KOPT-K1 (cell line): ENCODE data around the gene S100A2.
"Not testable (repeated sequence)": the region's sequence is repeated elsewhere in the genome, so short reads cannot be mapped to it uniquely, and the experiment has no call there.

Source experiments
- H3K27ac ChIP-seq: fragments of 200-600 bp; sonication (generic); 2 replicates; pipeline ENCODE4 v1.5.1; 2016; ENCODE audit warnings: antibody characterized with exemption, mild to moderate bottlenecking, low read depth, low read length; ENCODE audit not compliant: poor library complexity, severe bottlenecking
- H3K36me3 ChIP-seq: fragments of 200-600 bp; sonication (generic); 2 replicates; pipeline ENCODE4 v1.5.1; 2017; ENCODE audit warnings: antibody characterized with exemption, mild to moderate bottlenecking, low read length, moderate library complexity; ENCODE audit not compliant: insufficient read depth
- H3K9me3 ChIP-seq: fragments of 200-600 bp; sonication (generic); 2 replicates; pipeline ENCODE4 v1.5.1; 2017; ENCODE audit warnings: antibody characterized with exemption, low read length, mild to moderate bottlenecking; ENCODE audit not compliant: insufficient read depth, poor library complexity, severe bottlenecking

The S100A2 gene

DNA sequence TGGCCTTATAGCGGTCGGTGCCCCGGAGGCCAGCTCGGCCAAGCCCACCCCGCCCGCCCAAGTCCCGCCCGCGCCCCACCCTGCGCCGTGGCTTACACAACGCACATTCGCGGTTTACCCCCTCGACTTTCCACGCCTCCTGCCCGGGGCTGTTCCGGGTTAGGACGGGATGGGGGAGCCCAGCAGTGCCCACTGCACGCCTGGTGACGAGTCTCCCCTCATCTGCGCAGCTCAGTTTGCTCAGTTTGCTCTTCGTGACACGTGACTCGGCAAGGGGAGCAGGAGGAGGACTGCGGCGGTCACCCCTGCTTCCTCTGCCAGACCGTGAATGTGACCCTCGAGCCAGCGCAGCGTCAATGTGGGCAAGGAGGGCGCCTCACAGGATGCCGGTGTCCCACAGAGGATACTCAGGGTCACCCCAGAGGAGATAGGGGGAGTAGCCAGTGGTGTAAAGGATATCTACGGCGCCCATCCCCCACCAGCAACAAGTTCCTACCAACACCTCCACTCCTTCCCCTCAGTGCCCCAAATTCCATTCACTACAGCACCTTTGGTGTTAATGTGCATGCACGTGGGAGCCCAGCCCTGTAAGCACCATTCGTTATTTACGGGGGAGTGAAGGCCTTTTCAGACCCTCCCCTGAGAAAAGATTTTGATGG is 29.5 kb downstream of the S100A2 start:
- no peaks in the 10 kb centered on the region for H3K9me3 ChIP-seq
- no peaks in the 10 kb centered on the region for H3K36me3 ChIP-seq
- H3K27ac ChIP-seq: no peak overlapping the region

DNA sequence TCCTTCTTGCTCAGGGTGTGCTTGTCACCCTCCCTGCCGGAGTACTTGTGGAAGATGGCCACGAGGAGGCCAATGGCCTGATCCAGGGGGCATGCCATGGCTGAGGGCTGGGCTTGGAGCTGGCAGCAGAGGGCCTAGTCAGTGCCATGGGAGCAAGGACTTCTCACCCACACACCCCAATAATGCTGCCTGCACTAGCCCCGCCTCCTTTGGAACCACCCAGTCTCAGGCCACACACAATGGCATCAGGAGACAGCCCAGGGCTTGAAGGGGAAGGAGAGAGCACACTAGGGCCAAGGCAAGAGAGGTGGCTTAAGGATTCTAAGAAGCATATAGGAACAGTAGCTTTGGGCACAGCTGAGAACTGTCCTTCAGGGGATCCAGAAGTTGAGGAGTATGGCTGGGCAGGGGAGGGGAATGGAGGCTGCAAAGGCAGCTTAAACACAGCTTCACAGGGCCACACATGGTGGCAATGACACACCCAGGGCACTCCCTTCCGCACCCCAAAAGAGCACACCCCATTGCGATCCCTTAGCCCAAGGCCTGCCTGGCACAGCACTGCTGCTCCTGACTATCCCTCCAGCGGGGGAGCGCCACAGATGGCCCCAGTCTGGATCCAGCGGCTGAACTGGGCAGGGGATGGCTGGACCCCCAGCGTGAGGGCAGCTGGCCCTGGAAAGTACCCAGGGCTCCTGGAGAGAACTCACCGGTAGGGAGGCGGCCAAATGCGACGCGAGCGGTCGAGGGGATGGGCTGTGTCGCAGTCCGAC is 30.2 kb downstream of the S100A2 start, which contains the start of gene S100A6:
Gene S100A6 (minus strand): TSS at position 750 of the 770 bp plus-strand sequence. CDS start 652 bp downstream, at position 98.
- no peaks in the 10 kb centered on the region for H3K9me3 ChIP-seq
- H3K36me3 ChIP-seq: no peaks in the 10 kb centered on the region
- H3K27ac ChIP-seq: no peak within 1 kb of the TSS

DNA sequence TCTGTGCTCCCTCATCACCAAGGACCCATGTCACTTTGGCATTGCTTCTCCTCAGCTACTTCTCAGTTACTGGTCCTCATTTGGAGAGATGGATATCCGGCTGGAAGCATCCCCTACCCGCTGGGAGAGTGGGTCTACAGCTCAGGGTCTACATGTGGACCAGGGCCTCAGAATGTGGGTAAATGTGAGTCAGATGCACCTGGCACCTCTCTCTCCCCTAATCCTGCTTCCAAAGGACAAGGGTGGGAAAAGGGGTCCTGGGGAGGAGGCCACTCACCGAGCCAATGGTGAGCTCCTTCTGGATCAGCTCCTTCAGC is 30.8 kb downstream of the S100A2 start:
- no peak overlapping the region for H3K27ac ChIP-seq
- no peaks in the 10 kb centered on the region for H3K9me3 ChIP-seq
- H3K36me3 ChIP-seq: no peaks in the 10 kb centered on the region

DNA sequence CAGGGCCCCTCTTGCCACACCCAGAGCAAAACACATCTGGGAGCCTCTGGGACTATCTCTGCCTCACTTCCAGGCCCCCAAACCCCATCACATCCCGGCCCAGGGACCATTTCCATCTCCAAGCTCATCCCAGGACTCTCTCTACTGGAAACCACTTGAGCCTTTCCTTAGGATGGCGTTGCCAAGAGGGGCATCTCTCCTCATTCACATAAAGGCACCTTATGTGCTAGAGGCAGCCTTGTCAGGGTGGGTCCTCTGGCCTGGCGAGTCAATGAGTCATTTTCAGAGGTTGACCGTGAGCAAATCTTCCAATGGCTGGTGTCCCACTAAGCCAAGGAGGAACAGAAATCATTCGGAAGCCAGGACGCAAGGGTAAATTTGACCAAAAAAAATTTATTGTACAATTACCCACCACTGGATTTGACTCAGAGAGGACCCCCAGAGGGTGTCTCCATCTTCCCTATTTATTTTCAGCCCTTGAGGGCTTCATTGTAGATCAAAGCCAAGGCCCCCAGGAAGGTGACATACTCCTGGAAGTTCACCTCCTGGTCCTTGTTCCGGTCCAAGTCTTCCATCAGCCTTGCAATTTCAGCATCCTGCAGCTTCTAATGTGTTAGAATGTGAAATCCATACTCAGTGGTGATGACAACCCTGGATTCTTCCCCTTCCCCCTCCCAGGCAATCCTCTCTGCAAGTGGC is 31.3 kb downstream of the S100A2 start:
- Histone ChIP-seq H3K9me3 (no peaks in the 10 kb centered on the region), H3K27ac (no peak overlapping the region), H3K36me3 (no peaks in the 10 kb centered on the region)

DNA sequence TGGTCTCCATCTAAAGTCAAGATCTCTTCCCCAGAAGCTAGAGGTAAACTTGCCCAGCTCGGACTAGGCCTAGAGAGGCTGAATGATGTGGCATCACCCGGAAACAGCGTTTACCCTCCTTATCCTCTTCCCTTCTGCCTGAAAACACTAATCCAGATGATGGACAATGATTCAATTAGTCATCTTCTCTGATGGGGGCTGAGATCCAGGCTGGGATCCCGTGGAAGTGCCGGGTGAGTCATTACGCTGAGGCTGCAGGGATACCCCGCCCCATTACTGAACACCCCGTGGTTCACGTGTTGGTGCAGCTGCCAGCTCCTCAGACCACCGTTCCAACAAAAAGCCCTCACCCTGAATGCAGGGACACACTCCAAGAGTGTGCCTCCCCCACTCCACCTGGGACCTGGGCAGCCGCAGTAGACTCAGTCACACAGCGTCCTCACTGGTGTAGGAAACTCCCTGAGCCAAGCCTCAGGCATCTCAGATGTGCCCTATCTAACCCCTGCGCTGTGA is 31.9 kb downstream of the S100A2 start:
- Histone ChIP-seq H3K27ac (no peak overlapping the region), H3K9me3 (no peaks in the 10 kb centered on the region)

DNA sequence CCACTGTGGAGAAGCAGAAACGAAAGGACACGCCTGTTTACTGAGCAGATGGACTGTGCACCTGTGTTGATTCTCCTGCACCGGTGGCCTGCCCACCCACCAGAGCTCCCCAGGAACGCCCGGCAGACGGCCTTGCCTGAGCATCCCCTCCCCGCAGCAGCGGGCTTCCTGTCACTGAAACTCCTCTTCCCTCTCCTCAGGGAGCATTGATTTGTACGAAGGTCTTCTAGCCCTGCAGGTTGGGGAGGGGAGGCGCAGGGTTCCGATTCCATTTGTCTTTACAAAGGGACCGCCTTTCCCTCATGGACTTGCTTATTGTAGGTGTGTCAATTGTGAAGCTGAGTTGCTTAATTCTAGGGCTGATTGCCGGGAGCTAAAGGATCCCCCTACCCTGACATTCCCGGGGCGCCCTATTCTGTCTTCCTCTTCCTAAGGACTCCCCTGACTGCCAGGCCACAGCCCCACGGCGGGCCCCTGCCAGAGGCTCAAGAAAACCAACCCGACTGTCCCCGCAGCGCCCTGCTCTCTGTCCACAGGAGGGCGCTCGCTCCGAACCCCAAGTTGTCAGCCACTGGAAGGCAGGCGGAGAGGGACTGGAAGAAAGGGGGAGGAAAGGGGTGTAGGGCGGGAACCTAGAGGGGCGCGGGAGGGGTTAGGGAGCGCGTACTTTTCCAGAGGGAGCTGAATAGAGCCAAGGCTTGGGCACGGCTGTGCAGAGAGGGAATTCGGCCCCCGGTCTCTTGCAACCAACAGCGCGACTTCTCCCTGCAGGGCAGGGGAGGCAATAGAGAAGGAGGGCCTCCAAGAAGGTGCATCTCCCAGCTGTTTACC is 32.7 kb downstream of the S100A2 start:
- no peaks in the 10 kb centered on the region for H3K36me3 ChIP-seq
- no peak overlapping the region for H3K27ac ChIP-seq
- no peaks in the 10 kb centered on the region for H3K9me3 ChIP-seq

More for the DNA sequence above, 31.9 kb downstream of the S100A2 start:
- H3K36me3 ChIP-seq: no peaks in the 10 kb centered on the region

DNA sequence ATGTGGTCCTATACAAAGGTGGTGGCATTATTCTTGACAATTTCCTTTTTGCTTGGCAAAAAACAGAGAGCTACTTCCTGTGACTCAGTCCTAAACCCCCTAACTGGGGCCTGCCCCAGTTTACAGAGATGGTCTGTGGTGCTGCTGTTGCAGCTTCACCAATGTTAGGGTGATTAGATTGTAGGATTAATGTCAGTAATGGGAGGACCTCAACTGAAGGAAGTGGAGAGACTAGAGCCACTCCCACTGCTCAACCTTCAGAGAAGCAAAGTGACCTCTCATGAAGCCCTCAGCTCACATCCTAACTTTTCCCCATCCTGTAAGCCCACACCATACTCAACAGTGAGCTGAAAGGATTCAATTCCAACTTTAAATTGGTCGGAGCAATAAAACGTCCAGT is 33.5 kb downstream of the S100A2 start:
- H3K27ac ChIP-seq: no peak overlapping the region

DNA sequence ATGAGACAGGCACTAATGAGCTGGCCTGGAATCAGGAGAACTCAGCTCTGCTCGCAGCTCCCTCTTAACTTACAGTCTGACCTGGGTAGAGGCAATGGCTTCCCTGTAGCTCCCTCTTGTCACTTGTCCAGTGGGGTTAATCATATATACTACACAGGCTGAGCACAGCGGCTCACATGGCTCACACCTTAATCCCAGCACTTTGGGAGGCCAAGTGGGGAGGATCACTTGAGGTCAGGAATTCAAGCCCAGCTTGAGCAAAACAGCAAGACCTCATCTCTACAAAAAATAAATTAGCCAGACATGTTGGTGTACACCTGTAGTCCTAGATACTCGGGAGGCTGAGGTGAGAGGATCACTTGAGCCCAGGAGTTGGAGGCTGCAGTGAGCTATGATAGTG is 34.0 kb downstream of the S100A2 start:
- Histone ChIP-seq H3K27ac (no peak overlapping the region), H3K9me3 (no peaks in the 10 kb centered on the region), H3K36me3 (no peaks in the 10 kb centered on the region)

More for the DNA sequence above, 33.5 kb downstream of the S100A2 start:
- H3K36me3 ChIP-seq: no peaks in the 10 kb centered on the region
- no peaks in the 10 kb centered on the region for H3K9me3 ChIP-seq

DNA sequence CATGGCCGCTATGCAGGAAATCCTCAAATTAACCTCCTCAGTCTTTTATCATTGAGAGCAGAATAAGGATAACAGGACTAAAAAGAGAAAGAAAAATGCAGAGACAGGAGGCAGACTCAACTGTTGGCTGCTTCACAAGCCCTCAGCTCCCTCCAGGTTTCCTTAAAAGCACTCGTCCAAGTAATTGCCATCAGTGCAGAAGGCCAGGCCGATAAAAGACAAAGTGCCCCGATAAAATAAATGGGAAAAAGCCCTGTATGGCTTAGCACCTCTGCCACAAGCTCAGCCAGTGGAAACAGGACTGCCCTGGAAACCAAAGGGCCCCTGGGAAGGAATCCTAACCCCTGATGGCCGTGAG is 38.0 kb downstream of the S100A2 start:
- Histone ChIP-seq H3K27ac (no peak overlapping the region), H3K36me3 (no peaks in the 10 kb centered on the region)

DNA sequence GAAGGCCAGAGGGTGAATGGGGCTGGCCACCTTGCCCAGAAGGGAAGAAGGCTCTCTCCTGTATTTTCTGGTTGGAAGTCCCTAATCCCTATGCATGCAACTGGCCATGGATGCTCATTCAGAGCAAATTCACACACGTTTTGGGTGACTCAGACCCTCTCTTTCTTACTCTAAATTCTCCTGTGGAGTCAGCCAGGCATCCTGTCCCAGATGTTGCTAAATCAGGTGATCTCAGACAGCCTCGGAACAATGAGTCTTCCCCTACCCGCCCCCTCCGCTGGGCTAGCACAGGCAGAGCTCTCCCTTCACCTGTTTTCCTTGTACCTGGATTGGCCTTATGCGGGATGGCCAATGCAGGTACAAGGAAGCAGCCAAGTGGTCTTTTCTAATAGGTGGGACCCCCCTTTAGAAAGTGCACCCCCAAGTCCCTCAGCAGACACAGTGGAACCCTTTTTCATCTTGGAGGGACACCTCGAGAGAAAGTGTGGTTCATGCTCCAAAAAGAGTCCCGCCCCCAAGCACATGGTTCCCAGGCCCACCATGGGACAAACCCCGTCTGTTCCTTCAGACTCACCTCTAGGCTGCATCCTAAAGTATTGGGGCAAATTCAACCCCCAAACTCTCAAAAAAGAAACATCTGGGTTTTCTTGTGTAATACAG is 38.5 kb downstream of the S100A2 start:
- H3K36me3 ChIP-seq: no peaks in the 10 kb centered on the region
- H3K27ac ChIP-seq: no peak overlapping the region
- no peaks in the 10 kb centered on the region for H3K9me3 ChIP-seq

More for the DNA sequence above, 38.0 kb downstream of the S100A2 start:
- H3K9me3 ChIP-seq: no peaks in the 10 kb centered on the region

DNA sequence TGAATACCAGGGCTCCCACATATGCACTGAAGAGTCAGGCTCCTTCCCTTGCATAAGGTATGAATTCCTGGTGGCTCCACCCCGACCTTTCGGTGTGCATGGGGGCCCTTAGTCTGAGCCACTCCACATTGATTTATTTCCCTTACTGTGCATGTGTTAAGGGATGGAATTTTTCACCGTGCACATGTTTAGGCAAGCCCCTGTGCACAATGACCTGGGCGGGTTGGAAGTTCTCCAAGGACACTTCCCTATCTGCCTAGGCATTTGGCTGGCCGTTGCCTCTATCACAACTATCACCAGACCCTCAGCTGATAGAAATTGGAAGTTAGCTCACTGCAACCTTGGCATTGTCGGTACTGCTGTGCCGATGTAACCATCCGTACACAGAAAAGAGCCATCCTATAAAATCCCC is 39.5 kb downstream of the S100A2 start:
- Histone ChIP-seq H3K36me3 (no peaks in the 10 kb centered on the region), H3K27ac (no peak overlapping the region), H3K9me3 (no peaks in the 10 kb centered on the region)

DNA sequence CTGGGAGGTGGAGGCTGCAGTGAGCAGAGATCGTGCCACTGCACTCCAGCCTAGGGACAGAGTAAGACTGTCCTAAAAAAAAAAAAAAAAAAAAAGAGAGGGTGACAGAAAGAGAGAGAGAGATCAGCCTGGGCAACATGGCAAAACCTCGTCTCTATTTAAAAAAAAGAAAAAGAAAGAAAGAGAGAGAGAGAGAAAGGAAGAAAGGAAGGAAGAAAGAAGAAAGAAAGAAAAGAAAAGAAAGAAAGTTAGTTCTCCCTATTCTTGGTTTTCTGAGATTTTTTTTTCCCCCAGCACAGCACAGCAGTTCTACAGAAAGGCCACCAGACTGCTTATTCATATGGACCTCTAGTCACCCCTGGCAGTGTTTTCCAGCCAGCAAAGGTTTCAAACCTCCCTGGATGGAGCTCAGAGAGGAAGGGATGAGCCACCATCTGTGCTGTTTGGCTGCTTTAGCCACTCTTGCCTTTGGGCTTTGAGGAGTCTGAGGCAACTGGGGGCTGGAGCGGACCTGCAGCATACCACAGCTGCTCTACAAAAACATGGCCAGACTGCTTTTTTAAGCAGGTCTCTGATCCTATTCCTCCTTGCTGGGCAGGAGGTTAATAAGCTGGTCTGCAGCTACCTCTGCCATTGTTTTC is 40.4 kb downstream of the S100A2 start:
- H3K27ac ChIP-seq: no peak overlapping the region
- H3K36me3 ChIP-seq: no peaks in the 10 kb centered on the region
- H3K9me3 ChIP-seq: no peaks in the 10 kb centered on the region

DNA sequence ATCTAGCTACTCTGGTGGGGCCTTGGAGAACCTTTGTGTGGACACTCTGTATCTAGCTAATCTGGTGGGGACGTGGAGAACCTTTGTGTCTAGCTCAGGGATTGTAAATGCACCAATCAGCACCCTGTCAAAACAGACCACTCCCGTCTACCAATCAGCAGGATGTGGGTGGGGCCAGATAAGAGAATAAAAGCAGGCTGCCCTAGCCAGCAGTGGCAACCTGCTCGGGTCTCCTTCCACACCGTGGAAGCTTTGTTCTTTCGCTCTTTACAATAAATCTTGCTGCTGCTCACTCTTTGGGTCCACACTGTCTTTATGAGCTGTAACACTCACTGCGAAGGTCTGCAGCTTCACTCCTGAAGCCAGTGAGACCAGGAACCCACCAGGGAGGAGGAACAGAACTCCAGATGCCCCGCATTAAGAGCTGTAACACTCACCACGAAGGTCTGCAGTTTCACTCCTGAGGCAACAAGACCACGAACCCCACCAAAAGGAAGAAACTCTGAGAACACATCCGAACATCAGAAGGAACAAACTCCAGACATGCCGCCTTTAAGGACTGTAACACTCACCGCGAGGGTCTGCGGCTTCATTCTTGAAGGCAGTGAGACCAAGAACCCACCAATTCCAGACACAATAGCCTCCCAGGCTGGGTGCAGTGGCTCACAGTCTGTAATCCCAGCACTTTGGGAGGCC is 43.1 kb downstream of the S100A2 start:
- H3K27ac ChIP-seq, H3K36me3 ChIP-seq, H3K9me3 ChIP-seq: not testable (repeated sequence)
